NCI-H128 (cell line): ENCODE data around the gene BTBD10.
"Not testable (repeated sequence)": the region's sequence is repeated elsewhere in the genome, so short reads cannot be mapped to it uniquely, and the experiment has no call there.

ENCODE experiments used
- DNase-seq: peaks from one replicate; lab custom pipeline; 2025; ENCODE audit not compliant: unreplicated experiment; lab: John Stamatoyannopoulos, UW

Gene BTBD10

DNA sequence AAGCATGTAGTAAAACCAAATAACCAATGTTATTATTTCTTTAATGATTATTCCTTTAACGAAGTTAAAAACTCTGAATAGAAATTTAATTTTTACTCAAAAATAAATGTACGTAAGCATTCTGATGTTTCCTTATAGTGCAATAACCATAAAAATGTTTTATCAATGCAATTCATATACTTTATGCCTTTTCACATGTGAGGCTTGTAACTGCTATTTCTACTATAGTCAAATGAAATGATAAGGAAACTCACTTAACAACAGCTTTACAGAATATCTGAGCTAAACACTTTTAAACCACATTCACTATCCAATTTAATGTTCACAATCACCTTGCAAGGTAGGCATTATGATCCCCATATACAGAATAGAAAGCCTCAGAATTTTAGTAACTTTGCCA is 17.4 kb downstream of the BTBD10 start:
- DNase-seq = no peak

DNA sequence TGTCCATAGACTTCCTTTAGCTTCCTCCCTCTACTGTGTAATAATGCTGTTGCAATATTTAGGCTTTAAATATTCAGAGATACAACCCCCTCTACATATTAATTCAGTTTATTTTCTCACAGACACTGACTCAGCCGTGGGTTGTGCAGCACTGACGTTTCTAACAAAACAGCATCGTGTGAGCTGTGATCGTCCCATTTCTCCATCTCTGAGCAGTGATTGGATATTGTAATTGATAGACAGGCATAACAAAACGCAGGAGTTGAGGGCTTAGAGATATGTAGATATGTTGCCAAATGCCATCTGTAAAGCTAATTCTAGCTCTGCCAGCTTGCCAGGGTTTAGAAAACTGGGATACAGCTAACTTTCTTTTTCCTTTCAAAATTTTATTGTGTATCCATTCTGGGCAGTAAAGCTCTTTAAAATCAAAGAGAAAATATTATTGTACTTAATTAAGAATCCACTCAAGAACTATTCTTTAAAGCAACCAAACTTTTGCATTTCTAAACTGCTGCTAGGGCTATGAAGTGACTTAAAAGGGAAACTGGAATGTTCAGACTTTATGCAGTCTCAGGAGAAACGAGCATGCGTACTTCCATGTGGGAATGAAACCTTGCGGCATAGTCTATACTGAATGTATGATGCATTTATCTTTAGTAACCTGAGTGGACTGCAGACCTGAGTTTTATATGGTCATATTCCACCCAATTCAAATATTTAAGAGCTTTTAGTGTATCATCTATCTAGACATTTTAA is 22.7 kb downstream of the BTBD10 start:
- no peak for DNase-seq

DNA sequence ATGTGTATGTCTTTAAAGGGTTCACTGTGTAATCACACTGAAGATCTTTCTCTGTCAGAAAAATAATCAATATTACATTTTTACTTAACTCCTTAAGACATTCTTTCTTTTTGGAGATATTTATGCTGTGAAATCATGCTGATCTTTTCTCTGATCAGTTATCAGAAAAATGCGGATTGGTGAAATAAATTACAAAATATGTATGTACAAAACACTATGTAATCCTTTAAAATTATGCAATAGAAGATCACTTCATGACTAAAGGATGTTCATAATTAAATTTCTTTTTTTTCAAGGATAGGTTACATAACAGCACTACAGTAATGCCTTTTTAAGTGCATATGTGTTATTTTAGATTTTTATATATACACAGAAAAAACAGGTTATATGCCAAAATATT is 24.7 kb downstream of the BTBD10 start:
- DNase-seq = no peak

DNA sequence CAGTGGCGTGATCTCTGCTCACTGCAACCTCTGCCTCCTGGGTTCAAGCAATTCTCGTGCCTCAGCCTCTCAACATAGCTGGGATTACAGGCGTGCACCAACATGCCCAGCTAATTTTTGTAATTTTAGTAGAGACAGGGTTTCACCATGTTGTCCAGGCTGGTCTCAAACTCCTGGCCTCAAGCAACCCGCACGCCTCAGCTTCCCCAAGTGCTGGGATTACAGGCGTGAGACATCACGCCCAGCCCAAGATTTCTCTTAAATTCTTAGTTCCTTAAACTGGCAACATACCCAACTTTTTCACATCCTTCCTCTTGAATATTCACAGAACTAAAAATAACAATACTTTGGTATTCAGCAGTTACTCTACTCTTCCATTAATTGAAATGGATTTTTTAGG is 26.2 kb downstream of the BTBD10 start:
- DNase-seq = not testable (repeated sequence)

DNA sequence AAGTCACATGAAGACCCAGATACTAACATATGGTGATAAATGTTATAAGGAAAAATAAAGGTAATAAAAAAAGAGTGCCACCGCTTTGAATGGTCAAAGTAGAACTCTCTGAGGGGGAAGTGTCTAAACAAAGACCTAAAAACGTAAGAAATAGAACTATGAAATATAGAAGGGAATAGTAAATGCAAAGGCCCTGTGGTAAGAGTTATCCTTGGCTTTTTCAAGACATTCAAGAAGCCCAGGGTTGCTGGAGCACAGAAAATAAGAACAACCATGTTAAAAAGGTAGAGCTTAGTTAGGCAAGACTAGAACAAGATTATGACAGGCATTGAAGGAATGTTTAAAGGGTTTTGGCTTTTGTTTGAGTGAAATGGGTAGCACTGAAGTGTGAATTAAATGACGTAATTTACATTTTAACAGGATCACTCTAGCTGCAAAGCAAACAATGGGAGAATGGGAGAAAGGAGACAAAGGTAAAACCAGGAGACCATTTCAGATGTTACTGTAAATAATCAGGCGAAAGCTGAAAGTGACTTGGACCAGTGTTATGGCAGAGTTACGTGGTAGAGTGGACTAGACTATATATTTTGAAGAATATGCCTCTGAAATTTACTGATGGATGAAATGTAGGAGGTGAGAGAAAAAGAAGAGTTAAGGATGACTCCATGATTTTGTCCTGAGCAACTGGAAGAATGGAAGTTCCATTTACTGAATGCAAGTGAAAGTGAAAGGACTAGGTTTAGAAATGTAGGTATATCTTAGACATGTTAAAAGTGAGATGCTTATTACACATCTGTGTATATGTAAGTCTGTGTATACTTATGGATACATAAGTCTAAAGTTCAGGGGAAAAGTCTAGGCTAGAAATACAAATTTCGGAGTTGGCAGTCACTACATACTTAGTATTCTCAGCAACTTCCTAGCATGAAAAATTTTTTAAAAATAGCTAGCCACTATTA is 28.5 kb downstream of the BTBD10 start:
- DNase-seq = no peak

DNA sequence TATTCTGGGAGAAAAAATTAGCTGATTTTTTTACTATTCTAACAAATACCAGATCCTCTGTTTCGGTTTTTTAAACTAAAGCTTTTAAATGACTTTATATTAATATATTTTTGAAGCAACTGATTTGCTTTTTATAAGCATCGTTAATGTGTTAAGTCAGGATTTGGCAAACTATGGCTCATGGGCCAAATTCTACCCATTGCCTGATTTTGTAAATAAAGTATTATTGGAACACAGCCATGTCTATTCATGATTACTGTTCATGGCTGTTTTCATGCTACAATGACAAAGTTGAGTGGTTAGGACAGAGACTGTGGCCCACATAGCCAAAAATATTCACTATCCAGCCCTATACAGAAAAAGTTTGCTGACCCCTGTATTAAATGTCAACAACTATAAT is 29.6 kb downstream of the BTBD10 start:
- DNase-seq = no peak

DNA sequence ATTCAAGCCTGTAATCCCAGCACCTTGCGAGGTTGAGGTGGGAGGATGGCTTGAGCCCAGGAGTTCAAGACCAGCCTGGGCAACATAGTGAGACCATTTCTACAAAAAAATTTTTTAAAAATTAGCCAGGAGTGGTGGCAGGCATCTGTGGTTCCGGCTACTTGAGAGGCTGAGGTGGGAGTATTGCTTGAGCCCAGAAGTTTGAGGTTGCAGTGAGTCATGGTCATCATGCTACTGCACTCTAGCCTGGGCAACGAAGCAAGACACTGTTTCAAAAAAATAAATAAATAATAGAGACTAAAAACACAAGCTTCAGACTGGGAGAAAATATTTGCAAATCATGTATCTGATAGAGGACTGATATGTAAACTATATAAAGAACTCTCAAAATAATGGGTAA is 33.2 kb downstream of the BTBD10 start:
- no peak for DNase-seq

DNA sequence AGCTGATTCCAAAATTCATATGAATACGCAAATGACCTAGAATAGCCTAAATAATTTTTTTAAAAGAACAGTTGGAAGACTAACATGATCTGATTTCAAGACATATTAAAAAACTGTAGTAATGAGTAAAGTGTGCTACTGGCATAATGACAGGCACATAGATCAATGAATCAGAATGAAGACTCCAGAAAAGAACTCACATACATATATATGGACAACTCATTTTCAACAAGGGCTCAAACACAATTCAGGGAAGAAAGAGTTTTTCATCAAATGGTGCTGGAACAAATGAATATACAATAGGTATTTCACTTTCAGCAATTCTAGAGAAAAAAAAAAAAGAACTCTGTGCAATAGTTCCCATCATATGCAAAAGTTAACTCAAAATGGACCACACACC is 33.7 kb downstream of the BTBD10 start:
- DNase-seq = no peak

DNA sequence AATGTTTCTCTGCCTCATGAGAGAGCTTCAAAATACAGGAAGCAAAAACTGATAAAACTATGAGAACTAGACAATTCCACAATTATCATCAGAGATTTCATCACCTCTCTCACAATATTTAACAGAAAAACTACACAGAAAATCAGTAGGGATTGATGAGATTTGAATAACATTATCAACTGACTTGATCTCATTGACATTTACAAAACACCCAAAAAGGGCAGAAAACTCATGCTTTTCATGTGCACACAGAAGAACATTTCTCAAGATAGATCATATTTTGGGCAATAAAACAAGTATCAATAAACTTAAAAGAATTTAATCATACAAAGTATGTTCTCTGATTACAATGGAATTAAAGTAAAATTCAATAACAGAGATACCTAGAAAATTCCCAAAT is 35.6 kb downstream of the BTBD10 start:
- no peak for DNase-seq

DNA sequence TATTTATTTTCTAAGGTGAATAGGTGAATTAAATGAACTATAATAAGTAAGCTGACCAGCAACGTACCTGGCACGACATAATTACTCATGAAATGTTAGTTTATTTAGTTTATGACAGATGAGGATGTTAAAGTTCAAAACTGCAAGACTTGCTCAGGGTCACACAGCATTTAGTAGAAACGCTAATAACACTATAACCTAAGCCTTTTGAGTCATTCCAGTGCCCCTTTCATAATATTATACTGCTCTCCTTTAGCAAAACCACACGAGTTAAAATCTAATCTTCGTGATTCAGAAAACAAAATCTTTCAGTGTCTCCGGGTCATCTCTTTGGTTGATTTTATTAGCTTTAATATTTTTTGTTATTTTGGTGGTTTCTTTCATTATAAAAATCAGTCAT is 39.6 kb downstream of the BTBD10 start:
- DNase-seq = no peak

DNA sequence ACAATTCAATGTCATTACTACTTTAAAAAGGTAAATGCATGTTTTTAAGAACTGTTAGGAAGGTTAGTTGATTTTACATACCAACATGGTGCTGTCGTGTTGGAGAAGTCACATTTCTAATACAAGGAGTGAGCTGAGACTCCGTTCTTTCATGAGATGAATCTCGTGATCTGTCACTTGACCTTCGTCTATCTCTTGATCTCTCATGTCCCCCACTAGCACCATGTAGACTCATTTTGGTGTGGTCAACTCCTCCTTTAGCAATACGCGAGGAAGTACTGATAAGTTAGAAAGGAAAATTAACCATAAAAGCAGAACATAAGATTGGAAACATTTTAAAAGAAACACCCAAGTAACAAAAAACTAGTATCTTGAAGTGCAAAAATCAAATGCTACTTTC is 41.5 kb downstream of the BTBD10 start:
- DNase-seq = no peak

DNA sequence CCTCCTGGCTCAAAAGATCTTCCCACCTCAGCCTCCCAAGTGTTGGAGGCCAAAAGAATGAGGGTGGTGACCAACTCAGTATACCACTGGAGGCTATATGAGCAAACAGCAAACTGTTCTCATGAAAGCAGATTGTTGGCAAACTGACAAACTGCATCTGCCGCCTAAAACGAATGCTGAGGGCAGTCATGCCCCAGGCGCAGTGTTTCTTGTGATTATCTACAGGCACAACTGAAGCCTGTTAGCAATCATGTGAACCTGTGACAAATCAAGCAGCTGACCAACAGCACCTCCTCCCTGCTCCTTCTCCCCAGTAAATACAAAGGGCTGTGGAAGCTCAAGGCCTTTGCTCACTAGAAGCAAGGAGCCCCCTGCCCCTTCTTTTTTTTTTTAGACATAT is 47.8 kb downstream of the BTBD10 start:
- no peak for DNase-seq

DNA sequence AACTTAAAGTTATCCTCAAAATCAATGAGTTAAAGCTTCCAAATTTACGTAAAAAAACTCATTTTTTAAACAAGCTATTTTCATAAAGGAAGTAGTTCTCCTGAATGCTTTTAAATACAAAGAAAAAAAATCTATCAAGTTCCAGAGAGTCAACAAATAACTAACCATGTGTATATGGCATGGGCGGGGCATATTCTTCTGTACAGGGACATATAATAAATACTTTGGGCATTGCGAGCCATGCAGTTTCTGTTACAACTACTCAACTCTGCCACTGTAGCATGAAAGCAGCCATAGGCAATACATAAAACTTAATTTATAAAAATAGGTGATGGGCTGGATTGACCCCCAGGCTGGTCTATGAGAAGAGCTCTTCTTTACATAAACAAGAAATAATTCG is 57.8 kb downstream of the BTBD10 start:
- no peak for DNase-seq

DNA sequence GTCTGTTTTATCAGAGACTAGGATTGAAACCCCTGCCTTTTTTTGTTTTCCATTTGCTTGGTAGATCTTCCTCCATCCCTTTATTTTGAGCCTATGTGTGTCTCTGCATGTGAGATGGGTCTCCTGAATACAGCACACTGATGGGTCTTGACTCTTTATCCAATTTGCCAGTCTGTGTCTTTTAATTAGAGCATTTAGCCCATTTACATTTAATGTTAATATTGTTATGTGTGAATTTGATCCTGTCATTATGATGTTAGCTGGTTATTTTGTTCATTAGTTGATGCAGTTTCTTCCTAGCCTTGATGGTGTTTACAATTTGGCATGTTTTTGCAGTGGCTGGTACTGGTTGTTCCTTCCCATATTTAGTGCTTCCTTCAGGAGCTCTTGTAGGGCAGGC is 64.7 kb downstream of the BTBD10 start:
- not testable (repeated sequence) for DNase-seq

DNA sequence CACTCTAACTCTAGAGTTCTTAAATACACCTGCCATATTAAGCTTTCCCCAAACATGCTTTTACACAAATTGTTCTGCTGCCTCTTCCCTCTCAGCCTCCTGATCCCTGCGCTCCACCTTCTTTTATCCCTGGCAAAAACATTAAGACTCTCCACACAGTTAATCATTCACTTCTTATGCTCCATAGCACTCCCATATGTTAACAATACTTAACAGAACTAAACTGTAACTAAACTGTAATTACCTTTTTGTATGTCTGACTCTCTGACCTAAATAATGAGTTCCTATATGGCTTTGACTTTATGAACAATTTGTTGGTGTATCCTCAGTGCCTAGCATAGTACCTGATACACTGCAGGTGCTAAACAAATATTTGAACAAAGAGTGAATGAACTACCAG is 71.8 kb downstream of the BTBD10 start:
- no peak for DNase-seq

DNA sequence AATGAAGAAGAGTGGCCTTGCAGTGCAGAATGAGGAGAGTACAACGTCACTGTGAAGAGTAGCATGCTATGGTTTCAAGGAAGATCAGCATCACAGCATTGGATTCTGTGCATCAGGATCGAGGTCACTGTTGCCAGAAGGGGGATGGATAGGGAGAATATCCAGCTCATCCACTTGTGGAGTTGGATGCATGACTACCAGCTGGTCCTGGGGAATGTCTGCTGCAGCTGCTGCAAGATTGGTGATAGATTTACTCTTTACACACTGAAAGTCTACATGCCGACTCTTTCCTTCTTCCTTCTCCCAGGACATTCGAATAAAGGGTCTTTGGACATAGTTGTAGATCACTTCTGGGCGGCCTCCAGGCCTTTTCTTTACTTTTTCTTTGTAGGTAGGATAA is 74.3 kb downstream of the BTBD10 start:
- DNase-seq = no peak

DNA sequence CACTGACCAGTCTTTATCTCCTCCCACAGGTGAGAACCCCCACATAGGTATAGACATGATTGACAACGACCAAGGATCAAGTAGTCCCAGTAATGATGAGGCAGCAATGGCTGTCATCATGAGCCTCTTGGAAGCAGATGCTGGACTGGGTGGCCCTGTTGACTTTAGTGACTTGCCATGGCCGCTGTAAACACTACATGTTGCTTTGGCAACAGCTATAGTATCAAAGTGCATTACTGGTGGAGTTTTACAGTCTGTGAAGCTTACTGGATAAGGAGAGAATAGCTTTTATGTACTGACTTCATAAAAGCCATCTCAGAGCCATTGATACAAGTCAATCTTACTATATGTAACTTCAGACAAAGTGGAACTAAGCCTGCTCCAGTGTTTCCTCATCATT is 76.5 kb downstream of the BTBD10 start:
- no peak for DNase-seq

DNA sequence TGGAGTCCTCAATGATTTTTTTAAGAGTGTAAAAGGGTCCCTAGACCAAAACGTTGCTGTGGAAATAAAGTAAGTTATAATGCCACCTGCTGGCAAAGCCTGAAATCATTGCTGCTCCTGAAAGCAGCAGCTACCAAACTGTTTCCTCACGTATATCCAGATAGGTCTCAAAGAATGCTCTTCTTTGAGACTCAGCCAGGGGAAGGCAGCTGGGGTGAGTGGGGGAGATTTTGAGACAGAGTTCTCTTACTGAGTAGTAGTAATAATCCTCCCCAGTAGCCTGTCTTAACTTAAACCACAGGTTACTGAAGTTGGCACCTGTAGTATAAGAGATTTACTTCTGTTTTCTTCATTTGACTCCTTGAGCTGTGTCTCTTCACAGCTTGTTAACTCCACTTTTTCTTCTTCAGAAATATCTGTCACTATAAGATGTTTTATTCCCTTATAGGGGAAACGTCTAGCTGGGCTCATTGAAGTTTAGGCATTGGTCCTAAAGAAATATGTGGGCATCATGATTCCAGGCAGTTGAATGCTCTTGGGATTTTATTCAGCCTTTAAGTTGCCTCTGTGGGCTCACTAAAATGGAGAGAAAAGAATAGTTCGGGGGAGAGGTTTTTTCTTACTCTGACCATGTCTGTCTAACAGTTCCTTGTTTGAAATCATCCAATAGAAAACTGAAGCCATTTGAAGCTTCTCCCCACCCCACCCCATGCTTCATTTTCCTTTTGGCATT is 77.9 kb downstream of the BTBD10 start:
- DNase-seq = no peak

DNA sequence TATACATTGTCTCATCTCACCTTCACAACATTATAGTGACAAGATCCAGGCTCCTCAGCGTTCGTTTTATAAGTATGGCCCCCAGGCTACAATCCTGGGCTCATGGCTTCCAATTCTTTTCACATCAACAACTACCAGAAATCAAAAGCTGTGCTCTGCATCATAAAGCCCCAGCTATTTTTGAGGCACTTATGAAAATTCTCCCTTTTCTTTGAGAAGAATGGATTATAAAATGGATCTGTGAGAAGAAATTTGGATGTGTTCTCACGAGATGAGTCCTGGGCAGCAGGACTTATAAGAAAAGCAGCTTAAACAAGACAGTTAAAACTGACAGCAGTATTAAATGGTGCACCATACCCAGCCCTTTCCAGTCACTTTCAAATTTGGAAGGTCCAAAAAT is 80.3 kb downstream of the BTBD10 start:
- DNase-seq = no peak

DNA sequence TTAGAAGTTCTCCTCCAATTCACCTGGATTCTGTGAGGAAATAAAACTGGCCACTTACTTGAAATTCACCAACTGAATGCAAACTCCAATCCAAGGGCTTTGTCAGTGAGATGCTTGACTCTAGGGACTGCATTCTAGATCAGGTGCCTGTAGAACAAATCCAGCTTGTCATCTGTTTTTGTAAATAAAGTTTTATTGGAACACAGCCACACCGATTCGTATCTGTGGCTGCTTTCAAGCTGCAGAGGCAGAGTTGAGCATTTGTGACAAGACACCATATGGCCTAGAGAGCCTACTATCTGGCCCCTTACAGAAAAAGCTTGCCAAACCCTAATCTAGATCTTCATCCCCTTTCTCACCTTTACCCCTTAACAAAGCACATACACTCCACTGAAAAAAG is 82.3 kb downstream of the BTBD10 start:
- DNase-seq = no peak

DNA sequence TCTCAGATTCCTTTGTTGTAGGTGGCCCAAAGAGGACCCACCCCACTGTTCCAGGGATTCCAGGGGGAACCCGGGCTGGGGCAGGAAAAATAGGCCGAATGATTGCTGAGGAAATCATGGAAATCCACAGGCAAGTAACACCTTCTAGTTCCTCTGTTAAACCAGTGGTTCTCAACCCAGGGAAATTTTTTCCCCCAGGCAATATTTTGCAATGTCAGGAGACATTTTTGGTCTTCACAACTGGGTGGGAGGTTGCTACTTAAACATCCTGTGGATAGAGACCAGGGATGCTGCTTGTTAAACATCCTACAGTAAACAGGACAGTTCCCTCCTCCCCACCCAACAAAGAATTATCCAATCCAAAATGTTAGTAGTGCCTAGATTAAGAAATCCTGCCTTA is 84.7 kb downstream of the BTBD10 start:
- no peak for DNase-seq

DNA sequence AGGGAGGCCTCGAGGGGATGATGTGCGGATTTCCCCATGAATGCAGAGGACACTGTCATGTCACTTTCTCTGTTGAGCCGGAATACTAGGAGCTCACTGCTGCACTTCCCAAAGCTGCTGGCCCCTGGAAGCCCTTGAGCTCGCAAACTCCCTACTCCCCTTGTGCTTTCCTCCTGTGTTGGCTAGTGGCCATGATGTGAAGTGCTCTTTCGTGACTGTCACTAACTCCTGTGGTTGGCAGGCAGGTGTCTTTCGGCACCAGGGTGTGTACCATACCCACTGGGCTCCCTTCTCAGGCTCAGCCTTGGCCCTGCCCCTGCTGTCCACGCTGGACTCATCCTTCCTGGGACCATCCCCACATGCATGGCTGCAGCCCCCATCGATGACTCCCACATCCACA is 86.2 kb downstream of the BTBD10 start:
- no peak for DNase-seq
